ENCODE results near the gene HAP1.

DNA sequence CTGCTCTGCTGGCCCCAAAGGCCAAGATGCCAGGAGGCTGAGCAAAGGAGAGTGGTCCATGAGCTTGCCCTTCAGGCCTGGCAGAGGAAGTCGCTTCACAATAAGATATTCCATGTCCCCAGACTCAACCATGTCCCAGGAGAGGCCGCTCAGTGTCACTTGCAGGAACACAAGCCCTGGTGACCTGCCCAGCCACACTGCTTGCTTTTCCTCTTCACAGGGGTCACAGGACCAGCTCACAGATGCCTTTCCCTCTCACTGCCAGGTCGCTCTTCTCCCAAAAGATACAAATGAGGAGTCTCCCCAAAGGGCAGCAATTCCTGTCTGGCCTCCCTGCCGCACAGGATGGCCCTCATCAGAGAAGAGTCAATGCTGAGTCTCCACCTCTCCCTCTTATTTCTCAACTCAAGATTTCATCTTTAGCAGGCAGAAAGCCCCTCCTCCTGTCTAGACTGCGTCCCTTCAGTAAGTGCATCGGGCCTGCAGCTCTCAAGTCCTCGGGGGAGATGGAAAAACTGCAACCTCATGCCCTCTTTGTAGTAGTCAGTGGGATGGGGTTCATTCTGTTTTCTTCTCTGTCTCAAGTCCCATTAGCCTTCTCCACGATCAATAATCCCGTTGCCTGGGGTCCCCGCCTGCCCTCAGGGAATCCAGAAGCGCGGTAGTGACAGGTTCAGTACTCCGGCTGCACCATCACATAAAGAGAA, 47.1 kb upstream of the HAP1 start:
- no peak for TF ChIP-seq CTCF (IDR thresholded peaks at IDR 0.05)
- no peak for TF ChIP-seq POLR2A (IDR thresholded peaks at IDR 0.05)
- TF ChIP-seq POLR2AphosphoS5 (IDR thresholded peaks at IDR 0.05): no peak

Data from breast epithelium (tissue), 3 donors.